HepG2 (cell line): ENCODE results near the gene ZFP37. TPM values are rescaled to one million over a fixed set of nuclear protein-coding genes. Genes with fewer than 3 reads are reported as not detected.

Experiments used
- ATF7-NPFF ChIP-seq: sonication (generic); formaldehyde crosslinking; IDR thresholded peaks from 2 replicates; pipeline ENCODE4 v1.8.1; 2023; ENCODE audit warnings: mild to moderate bottlenecking, low read depth, missing genetic modification reagents, moderate library complexity
- DNMT1 ChIP-seq: sonication (generic); formaldehyde crosslinking; IDR thresholded peaks from 2 replicates; pipeline ENCODE4 v1.5.1; 2020; ENCODE audit warnings: mild to moderate bottlenecking, missing genetic modification reagents
- KDM2A ChIP-seq: sonication (generic); formaldehyde crosslinking; IDR thresholded peaks from 2 replicates; pipeline ENCODE4 v1.4.0; 2020; ENCODE audit warnings: low read depth, missing genetic modification reagents, borderline replicate concordance
- MTA3 ChIP-seq: sonication (generic); formaldehyde crosslinking; IDR thresholded peaks from 2 replicates; pipeline ENCODE4 v1.4.0; 2020; ENCODE audit warnings: missing genetic modification reagents
- NFKBIZ ChIP-seq: IDR thresholded peaks from 2 replicates; pipeline ENCODE4 v1.6.1; 2018; ENCODE audit warnings: missing genetic modification reagents, missing compliant biosample characterization
- NFYC ChIP-seq: IDR thresholded peaks from 2 replicates; pipeline ENCODE4 v1.6.1; 2016; ENCODE audit warnings: missing genetic modification reagents, missing compliant biosample characterization
- PPARG ChIP-seq: conservative IDR thresholded peaks from 2 replicates; pipeline ENCODE4 v1.6.1; 2016; ENCODE audit warnings: missing biosample characterization, missing genetic modification reagents
- YEATS4 ChIP-seq: sonication (generic); formaldehyde crosslinking; IDR thresholded peaks from 2 replicates; pipeline ENCODE4 v1.4.0; 2020; ENCODE audit warnings: missing genetic modification reagents, borderline replicate concordance
- ZFAT ChIP-seq: sonication (generic); formaldehyde crosslinking; conservative IDR thresholded peaks from 2 replicates; pipeline ENCODE4 v1.8.1; 2023; ENCODE audit warnings: missing genetic modification reagents, inconsistent platforms
- ZFP36 ChIP-seq: fragments of 150-350 bp; IDR thresholded peaks from 2 replicates; pipeline ENCODE4 v1.6.1; 2018; ENCODE audit warnings: borderline replicate concordance, low read length, low read depth; ENCODE audit not compliant: partially characterized antibody
- ZMYM3 ChIP-seq: sonication (generic); formaldehyde crosslinking; IDR thresholded peaks from 2 replicates; pipeline ENCODE4 v1.5.1; 2020; ENCODE audit warnings: mild to moderate bottlenecking, missing genetic modification reagents
- ZNF296 ChIP-seq: sonication (generic); formaldehyde crosslinking; conservative IDR thresholded peaks from 2 replicates; pipeline ENCODE4 v1.5.0; 2020; ENCODE audit warnings: mild to moderate bottlenecking, missing genetic modification reagents
- ZNF564 ChIP-seq: sonication (generic); formaldehyde crosslinking; IDR thresholded peaks from 2 replicates; pipeline ENCODE4 v1.8.1; 2023; ENCODE audit warnings: mild to moderate bottlenecking, missing genetic modification reagents
- ZNF629 ChIP-seq: sonication (generic); formaldehyde crosslinking; conservative IDR thresholded peaks from 2 replicates; pipeline ENCODE4 v1.5.0; 2020; ENCODE audit warnings: missing genetic modification reagents
- ZNF674 ChIP-seq: sonication (generic); formaldehyde crosslinking; IDR thresholded peaks from 2 replicates; pipeline ENCODE4 v1.5.0; 2020; ENCODE audit warnings: low read depth, mild to moderate bottlenecking, missing genetic modification reagents
- ZSCAN21 ChIP-seq: sonication (generic); formaldehyde crosslinking; IDR thresholded peaks from 2 replicates; pipeline ENCODE4 v1.8.0; 2022; ENCODE audit warnings: mild to moderate bottlenecking, missing genetic modification reagents, moderate library complexity, borderline replicate concordance
- polyA plus RNA-seq, 8 experiments: library from polyadenylated mRNA; depleted of rRNA in 3 of 8; stranded (reverse) in 7 of 8; unstranded in 1 of 8; fragments of >200 nt; fragmentation: Illumina TruSeq in 4 of 8; extraction: Trizol in 4 of 8; gene quantifications; 2 replicates each; pipeline versions ENCODE4 v1.2.1 to v1.2.3, GENCODE V29; 2011 to 2016; ENCODE audit warnings: low read depth in 4 of 8, missing spikeins in 1 of 8, mixed read lengths in 1 of 8; ENCODE audit not compliant: insufficient read depth in 1 of 8
- total RNA-seq, 5 experiments: library from RNA; depleted of rRNA; stranded (reverse); fragments of >200 nt; fragmentation: Illumina TruSeq; extraction: Trizol; gene quantifications; 2 replicates each; pipeline ENCODE4 v1.2.3, GENCODE V29; 2016; ENCODE audit warnings: low read depth in 1 of 5
- TF ChIP-seq, protein P1 (sequence below): sonication (generic); formaldehyde crosslinking; IDR thresholded peaks from 2 replicates; pipeline ENCODE4 v1.5.1; 2020; ENCODE audit warnings: missing genetic modification reagents, mild to moderate bottlenecking, borderline replicate concordance
- TF ChIP-seq, protein P2 (sequence below): IDR thresholded peaks from 2 replicates; pipeline ENCODE4 v1.6.1; 2016; ENCODE audit warnings: missing genetic modification reagents, missing compliant biosample characterization
- TF ChIP-seq, protein P3 (sequence below), 2 experiments: IDR thresholded peaks; 2 replicates each; pipeline ENCODE4 v1.6.1; 2011 to 2012; ENCODE audit warnings: low read length in 2 of 2, borderline replicate concordance in 1 of 2, low read depth in 1 of 2, mild to moderate bottlenecking in 1 of 2, moderate library complexity in 1 of 2
- TF ChIP-seq, protein P4 (sequence below): sonication (generic); formaldehyde crosslinking; IDR thresholded peaks from 2 replicates; pipeline ENCODE4 v1.5.0; 2020; ENCODE audit warnings: mild to moderate bottlenecking, missing genetic modification reagents, moderate library complexity
- TF ChIP-seq, protein P5 (sequence below): sonication (generic); formaldehyde crosslinking; IDR thresholded peaks from 2 replicates; pipeline ENCODE4 v1.8.0; 2022; ENCODE audit warnings: low read depth, missing genetic modification reagents

Gene ZFP37
- total and polyA plus RNA-seq, 2 of the 13 experiments (the other 11 are each of a cell fraction or from before 2014, with no cell fraction given) = 1.1 to 3.7 TPM

DNA sequence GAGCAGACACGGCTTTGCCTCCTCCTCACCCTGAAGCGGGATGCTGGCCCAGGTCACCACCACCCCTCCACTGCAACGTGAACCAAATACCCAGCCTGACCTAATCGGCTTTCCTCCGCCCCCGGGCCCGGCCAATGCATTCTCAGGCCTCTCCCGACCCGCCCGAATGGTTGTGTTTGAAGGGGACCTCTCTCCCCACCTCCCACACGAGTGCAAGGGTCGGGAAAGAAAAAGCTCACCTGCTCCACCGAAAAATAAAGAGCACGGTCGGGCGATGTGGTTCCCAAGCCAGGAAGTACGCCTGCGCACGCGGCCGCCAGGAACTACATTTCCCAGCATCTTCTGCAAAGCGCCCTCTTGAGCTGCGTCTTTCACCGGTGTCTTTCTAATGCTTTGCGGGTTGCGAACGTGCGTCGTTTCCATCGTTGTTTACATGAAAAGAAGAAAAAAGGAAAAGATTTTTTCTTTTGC, 44.6 kb downstream of the ZFP37 start, which contains the start of gene ZNF883 (continued):
- TF ChIP-seq, protein P1, sequence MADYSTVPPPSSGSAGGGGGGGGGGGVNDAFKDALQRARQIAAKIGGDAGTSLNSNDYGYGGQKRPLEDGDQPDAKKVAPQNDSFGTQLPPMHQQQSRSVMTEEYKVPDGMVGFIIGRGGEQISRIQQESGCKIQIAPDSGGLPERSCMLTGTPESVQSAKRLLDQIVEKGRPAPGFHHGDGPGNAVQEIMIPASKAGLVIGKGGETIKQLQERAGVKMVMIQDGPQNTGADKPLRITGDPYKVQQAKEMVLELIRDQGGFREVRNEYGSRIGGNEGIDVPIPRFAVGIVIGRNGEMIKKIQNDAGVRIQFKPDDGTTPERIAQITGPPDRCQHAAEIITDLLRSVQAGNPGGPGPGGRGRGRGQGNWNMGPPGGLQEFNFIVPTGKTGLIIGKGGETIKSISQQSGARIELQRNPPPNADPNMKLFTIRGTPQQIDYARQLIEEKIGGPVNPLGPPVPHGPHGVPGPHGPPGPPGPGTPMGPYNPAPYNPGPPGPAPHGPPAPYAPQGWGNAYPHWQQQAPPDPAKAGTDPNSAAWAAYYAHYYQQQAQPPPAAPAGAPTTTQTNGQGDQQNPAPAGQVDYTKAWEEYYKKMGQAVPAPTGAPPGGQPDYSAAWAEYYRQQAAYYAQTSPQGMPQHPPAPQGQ (CRISPR knock-in tag) = no peak
- TF ChIP-seq ZSCAN21 (0 out of 2 replicates have a peak, but pooled peaks have one; percentile 47), ZFP36 (no peak), KDM2A (CRISPR knock-in tag) (peak; percentile 68), ZNF629 (CRISPR knock-in tag) (no peak), ATF7-NPFF (CRISPR knock-in tag) (peak; percentile 32; the same call in 1 of the 2 replicates), MTA3 (no peak), NFYC (CRISPR knock-in tag) (no peak), ZMYM3 (CRISPR knock-in tag) (peak; percentile 47), ZNF674 (CRISPR knock-in tag) (no peak), ZNF296 (CRISPR knock-in tag) (0 out of 2 replicates have a peak, but pooled peaks have one; percentile 37), YEATS4 (CRISPR knock-in tag) (peak; percentile 41; the same call in 1 of the 2 replicates), ZNF564 (CRISPR knock-in tag) (peak; percentile 49; the same call in 1 of the 2 replicates), NFKBIZ (CRISPR knock-in tag) (0 out of 2 replicates have a peak, but pooled peaks have one; percentile 38), ZFAT (CRISPR knock-in tag) (no peak), PPARG (CRISPR knock-in tag) (no peak), DNMT1 (CRISPR knock-in tag) (0 out of 2 replicates have a peak, but pooled peaks have one; percentile 33)
- TF ChIP-seq, protein P2, sequence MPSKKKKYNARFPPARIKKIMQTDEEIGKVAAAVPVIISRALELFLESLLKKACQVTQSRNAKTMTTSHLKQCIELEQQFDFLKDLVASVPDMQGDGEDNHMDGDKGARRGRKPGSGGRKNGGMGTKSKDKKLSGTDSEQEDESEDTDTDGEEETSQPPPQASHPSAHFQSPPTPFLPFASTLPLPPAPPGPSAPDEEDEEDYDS (CRISPR knock-in tag) = no peak; the same call in 1 of the 2 replicates
- TF ChIP-seq, protein P3, sequence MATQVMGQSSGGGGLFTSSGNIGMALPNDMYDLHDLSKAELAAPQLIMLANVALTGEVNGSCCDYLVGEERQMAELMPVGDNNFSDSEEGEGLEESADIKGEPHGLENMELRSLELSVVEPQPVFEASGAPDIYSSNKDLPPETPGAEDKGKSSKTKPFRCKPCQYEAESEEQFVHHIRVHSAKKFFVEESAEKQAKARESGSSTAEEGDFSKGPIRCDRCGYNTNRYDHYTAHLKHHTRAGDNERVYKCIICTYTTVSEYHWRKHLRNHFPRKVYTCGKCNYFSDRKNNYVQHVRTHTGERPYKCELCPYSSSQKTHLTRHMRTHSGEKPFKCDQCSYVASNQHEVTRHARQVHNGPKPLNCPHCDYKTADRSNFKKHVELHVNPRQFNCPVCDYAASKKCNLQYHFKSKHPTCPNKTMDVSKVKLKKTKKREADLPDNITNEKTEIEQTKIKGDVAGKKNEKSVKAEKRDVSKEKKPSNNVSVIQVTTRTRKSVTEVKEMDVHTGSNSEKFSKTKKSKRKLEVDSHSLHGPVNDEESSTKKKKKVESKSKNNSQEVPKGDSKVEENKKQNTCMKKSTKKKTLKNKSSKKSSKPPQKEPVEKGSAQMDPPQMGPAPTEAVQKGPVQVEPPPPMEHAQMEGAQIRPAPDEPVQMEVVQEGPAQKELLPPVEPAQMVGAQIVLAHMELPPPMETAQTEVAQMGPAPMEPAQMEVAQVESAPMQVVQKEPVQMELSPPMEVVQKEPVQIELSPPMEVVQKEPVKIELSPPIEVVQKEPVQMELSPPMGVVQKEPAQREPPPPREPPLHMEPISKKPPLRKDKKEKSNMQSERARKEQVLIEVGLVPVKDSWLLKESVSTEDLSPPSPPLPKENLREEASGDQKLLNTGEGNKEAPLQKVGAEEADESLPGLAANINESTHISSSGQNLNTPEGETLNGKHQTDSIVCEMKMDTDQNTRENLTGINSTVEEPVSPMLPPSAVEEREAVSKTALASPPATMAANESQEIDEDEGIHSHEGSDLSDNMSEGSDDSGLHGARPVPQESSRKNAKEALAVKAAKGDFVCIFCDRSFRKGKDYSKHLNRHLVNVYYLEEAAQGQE (IDR thresholded peaks at IDR 0.05; ENCODE audit: borderline replicate concordance in 1 of 2, low read depth in 1 of 2, low read length in 2 of 2) = no peak
- TF ChIP-seq, protein P4, sequence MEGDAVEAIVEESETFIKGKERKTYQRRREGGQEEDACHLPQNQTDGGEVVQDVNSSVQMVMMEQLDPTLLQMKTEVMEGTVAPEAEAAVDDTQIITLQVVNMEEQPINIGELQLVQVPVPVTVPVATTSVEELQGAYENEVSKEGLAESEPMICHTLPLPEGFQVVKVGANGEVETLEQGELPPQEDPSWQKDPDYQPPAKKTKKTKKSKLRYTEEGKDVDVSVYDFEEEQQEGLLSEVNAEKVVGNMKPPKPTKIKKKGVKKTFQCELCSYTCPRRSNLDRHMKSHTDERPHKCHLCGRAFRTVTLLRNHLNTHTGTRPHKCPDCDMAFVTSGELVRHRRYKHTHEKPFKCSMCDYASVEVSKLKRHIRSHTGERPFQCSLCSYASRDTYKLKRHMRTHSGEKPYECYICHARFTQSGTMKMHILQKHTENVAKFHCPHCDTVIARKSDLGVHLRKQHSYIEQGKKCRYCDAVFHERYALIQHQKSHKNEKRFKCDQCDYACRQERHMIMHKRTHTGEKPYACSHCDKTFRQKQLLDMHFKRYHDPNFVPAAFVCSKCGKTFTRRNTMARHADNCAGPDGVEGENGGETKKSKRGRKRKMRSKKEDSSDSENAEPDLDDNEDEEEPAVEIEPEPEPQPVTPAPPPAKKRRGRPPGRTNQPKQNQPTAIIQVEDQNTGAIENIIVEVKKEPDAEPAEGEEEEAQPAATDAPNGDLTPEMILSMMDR (CRISPR knock-in tag) = peak; percentile 56
- TF ChIP-seq, protein P5, sequence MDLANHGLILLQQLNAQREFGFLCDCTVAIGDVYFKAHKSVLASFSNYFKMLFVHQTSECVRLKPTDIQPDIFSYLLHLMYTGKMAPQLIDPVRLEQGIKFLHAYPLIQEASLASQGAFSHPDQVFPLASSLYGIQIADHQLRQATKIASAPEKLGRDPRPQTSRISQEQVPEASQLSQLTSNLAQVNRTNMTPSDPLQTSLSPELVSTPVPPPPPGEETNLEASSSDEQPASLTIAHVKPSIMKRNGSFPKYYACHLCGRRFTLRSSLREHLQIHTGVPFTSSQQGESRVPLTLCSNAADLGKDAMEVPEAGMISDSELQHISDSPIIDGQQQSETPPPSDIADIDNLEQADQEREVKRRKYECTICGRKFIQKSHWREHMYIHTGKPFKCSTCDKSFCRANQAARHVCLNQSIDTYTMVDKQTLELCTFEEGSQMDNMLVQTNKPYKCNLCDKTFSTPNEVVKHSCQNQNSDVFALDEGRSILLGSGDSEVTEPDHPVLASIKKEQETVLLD (CRISPR knock-in tag) = no peak
